Measurements from ENCODE around the gene MACROD1. TPM values are rescaled to one million over a fixed set of nuclear protein-coding genes. Genes with fewer than 3 reads are reported as not detected.

The MACROD1 gene
- polyA plus RNA-seq, 2 donors, result 25.6 to 75.6 TPM

DNA sequence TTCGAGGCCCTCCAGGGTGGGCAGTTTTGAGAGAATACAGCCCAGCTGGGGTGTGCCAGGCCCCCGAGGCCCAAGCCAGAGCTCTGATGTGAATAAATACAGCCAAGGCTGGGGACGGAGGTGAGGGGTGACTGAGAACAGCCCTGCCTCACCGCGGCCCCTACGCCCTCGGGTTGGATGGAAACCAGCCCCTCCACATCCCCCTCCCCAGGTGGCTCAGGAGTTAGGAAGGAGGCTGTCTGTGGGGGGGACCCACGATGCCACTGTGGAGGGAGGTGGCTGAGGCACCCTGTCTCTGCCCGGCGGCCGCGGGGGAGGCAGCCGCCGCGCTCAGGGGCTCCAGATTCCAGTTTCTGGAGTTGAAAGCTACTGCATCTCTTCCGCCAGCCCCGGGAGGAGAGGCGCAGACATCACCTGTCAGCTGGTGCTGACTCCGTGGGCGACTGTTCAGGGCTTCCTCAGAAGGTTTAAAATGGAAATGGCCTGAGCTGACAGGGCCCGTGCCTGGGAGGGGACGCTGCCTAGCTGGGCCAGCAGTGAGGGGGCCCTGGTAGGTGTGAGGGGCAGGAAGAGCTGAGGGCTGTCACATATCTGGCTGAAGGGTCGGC lies 128.8 kb downstream of the MACROD1 start:
- WGBS, 2 donors, result 28 to 38% methylated on average over 21 to 23 of the region's 23 CpGs
- Histone ChIP-seq H3K27ac (ENCODE audit: low read depth in 2 of 2, low read length in 1 of 2) (no peak overlapping the region), H3K36me3 (ENCODE audit: control insufficient read depth in 2 of 2, insufficient read depth in 2 of 2, low read length in 1 of 2) (no peaks in the 10 kb centered on the region), H3K9me3 (ENCODE audit: control insufficient read depth in 2 of 2, insufficient read depth in 1 of 2, low read depth in 1 of 2, low read length in 1 of 2) (peaks cover 0 to 4% of the 10 kb centered on the region in 2 donors), H3K4me3 (ENCODE audit: low read depth in 1 of 2, low read length in 2 of 2) (no peak overlapping the region), H3K27me3 (ENCODE audit: control insufficient read depth in 1 of 2, insufficient read depth in 2 of 2, low read length in 2 of 2) (peaks cover 0 to 13% of the 10 kb centered on the region in 2 donors), H3K4me1 (ENCODE audit: control insufficient read depth in 2 of 2, insufficient read depth in 2 of 2, low read length in 1 of 2) (peaks cover 0 to 3% of the 10 kb centered on the region in 2 donors)

DNA sequence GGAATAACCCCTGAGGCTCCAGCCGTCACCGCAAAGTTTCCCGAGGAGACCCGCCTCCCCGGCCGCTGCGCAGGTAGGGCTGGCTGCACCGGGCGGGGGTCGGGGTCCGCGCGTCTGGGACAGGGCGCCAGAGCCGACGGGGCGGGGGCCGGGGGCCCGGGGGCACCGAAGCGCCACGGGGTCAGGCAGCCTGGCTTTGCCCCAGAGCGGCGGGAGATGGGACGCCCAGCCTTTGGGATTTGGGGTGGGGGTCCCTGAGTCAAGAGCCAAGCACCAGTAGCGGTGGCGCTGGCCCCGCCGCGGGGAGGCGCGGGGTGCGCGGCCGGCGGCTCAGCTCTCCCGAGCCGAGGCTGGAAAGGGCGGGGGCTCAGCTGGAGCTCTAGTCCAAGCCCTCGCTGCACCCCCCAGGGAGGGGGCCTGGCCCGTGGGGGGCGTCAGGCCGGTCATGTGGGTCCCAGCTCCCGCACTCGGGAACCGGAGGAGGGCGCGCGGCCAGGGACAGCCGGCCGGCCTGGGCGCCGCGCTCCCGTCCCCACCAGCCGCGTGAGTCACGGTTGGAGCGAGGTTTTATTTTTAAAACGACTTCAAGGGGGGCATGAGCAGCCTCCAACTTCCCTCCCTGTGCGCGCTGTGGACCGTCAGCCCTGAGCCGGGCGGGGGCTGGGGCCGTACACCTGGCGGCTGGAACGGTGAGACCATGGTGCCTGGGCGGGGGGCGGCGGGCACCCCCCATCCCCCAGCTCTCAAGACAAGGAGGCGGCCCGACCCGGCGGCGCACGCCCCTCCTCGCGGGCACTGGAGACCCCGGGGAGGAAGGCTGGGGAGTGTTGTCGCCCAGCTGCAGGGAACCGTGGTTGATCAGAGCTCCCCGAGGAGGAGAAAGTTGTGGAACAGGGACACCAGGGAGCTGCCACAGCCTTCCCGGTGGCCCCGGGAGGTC lies 129.6 kb downstream of the MACROD1 start:
- WGBS, 2 donors, result 2% methylated on average over 61 to 85 of the region's 85 CpGs
- Histone ChIP-seq H3K9me3 (ENCODE audit: control insufficient read depth in 2 of 2, insufficient read depth in 1 of 2, low read depth in 1 of 2, low read length in 1 of 2) (peaks cover 0 to 4% of the 10 kb centered on the region in 2 donors), H3K4me1 (ENCODE audit: control insufficient read depth in 2 of 2, insufficient read depth in 2 of 2, low read length in 1 of 2) (peaks cover 0 to 3% of the 10 kb centered on the region in 2 donors), H3K27ac (ENCODE audit: low read depth in 2 of 2, low read length in 1 of 2) (no peak overlapping the region), H3K4me3 (ENCODE audit: low read depth in 1 of 2, low read length in 2 of 2) (peak overlapping the region; percentile 30 to 48), H3K36me3 (ENCODE audit: control insufficient read depth in 2 of 2, insufficient read depth in 2 of 2, low read length in 1 of 2) (no peaks in the 10 kb centered on the region), H3K27me3 (ENCODE audit: control insufficient read depth in 1 of 2, insufficient read depth in 2 of 2, low read length in 2 of 2) (peaks cover 0 to 13% of the 10 kb centered on the region in 2 donors)

DNA sequence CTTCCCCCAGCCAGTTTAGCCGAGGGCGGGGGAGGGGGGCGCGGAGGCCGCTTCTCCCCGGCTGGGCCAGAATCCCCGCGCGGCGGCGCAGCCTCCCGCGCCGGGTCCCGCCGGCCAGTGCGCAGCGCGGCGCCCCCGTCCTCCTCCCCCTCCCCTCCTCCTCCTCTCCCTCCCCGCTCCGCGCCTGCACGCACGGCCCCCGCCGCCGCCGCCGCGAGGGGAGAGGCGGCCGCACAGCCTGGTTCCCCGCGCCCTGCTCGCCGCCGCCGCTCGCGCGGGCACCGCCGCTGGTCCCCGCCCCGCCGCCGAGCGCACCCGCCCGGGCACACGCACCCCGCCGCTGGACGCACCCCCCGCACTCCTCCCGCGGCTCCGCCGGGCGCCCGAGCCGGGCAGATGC lies 130.3 kb downstream of the MACROD1 start, which contains the start of gene FLRT1:
FLRT1 (plus strand) TSS at position 356 of the 400 bp plus-strand sequence. CDS start 80,337 bp downstream, outside the sequence.
- no peak within 1 kb of the TSS for H3K27ac ChIP-seq (ENCODE audit: low read depth in 2 of 2, low read length in 1 of 2)
- peak within 1 kb of the TSS; percentile 30 to 48 for H3K4me3 ChIP-seq (ENCODE audit: low read depth in 1 of 2, low read length in 2 of 2)
- H3K9me3 ChIP-seq (ENCODE audit: control insufficient read depth in 2 of 2, insufficient read depth in 1 of 2, low read depth in 1 of 2, low read length in 1 of 2), result peaks cover 0 to 4% of the 10 kb centered on the region in 2 donors
- WGBS, 2 donors, result 1 to 7% methylated on average over 3 to 52 of the region's 64 CpGs
- H3K27me3 ChIP-seq (ENCODE audit: control insufficient read depth in 1 of 2, insufficient read depth in 2 of 2, low read length in 2 of 2), result peaks cover 0 to 13% of the 10 kb centered on the region in 2 donors
- H3K36me3 ChIP-seq (ENCODE audit: control insufficient read depth in 2 of 2, insufficient read depth in 2 of 2, low read length in 1 of 2), result no peaks in the 10 kb centered on the region
- peaks cover 0 to 3% of the 10 kb centered on the region in 2 donors for H3K4me1 ChIP-seq (ENCODE audit: control insufficient read depth in 2 of 2, insufficient read depth in 2 of 2, low read length in 1 of 2)

DNA sequence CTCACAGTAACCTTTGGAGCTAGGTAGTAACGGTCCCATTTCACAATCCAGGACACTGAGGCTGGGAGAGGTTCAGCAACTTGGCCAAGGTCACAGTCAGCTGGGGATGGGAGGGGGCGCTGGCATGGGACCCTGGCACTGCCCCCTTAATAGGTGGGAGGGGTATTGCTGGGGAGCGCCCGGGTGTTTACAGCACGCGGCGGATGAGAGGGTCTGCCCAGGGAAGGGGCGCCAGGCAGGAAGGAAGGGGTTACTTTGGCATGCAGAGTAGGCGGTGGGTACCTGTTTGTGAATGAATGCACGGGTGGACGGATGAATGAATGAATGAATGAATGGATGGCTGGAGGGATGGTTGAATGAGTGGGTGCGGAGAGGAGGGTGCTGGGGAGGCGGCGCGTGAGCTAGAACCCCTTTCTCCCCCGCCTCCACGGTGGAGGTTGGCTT lies 130.8 kb downstream of the MACROD1 start:
- Histone ChIP-seq H3K27ac (ENCODE audit: low read depth in 2 of 2, low read length in 1 of 2) (no peak overlapping the region), H3K4me3 (ENCODE audit: low read depth in 1 of 2, low read length in 2 of 2) (peak overlapping the region in 1 of 2 donors; percentile 48), H3K27me3 (ENCODE audit: control insufficient read depth in 1 of 2, insufficient read depth in 2 of 2, low read length in 2 of 2) (peaks cover 0 to 13% of the 10 kb centered on the region in 2 donors), H3K9me3 (ENCODE audit: control insufficient read depth in 2 of 2, insufficient read depth in 1 of 2, low read depth in 1 of 2, low read length in 1 of 2) (peaks cover 0 to 4% of the 10 kb centered on the region in 2 donors), H3K36me3 (ENCODE audit: control insufficient read depth in 2 of 2, insufficient read depth in 2 of 2, low read length in 1 of 2) (no peaks in the 10 kb centered on the region), H3K4me1 (ENCODE audit: control insufficient read depth in 2 of 2, insufficient read depth in 2 of 2, low read length in 1 of 2) (peaks cover 0 to 3% of the 10 kb centered on the region in 2 donors)
- WGBS, 2 donors, result 10 to 11% methylated on average over 16 to 17 of the region's 17 CpGs

DNA sequence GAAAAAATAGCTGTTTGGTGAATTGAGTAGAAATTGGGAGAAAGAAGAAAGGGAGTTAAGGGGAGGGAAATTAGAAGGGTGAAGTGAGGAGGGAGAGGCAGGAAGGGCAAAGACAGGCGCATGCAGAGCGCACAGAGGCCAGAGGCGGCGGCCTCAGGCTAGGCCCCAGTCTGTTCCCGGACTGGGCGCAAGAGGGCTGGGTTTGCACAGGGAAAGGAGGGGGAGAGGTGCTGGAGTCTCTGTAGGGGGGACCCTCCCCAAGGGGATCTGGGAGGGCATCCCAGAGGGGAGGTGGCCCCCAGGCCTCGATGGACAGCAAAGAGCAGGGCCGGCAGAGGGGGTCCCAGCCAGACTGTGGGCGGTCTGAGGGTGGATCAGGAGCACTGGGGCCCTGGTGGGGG lies 131.5 kb downstream of the MACROD1 start:
- H3K36me3 ChIP-seq (ENCODE audit: control insufficient read depth in 2 of 2, insufficient read depth in 2 of 2, low read length in 1 of 2), result no peaks in the 10 kb centered on the region
- H3K9me3 ChIP-seq (ENCODE audit: control insufficient read depth in 2 of 2, insufficient read depth in 1 of 2, low read depth in 1 of 2, low read length in 1 of 2), result peaks cover 0 to 4% of the 10 kb centered on the region in 2 donors
- 63 to 68% methylated on average over 8 to 9 of the region's 9 CpGs for WGBS, 2 donors
- H3K4me1 ChIP-seq (ENCODE audit: control insufficient read depth in 2 of 2, insufficient read depth in 2 of 2, low read length in 1 of 2), result peaks cover 0 to 3% of the 10 kb centered on the region in 2 donors
- H3K27me3 ChIP-seq (ENCODE audit: control insufficient read depth in 1 of 2, insufficient read depth in 2 of 2, low read length in 2 of 2), result peaks cover 0 to 13% of the 10 kb centered on the region in 2 donors
- H3K4me3 ChIP-seq (ENCODE audit: low read depth in 1 of 2, low read length in 2 of 2), result no peak overlapping the region
- H3K27ac ChIP-seq (ENCODE audit: low read depth in 2 of 2, low read length in 1 of 2), result no peak overlapping the region

DNA sequence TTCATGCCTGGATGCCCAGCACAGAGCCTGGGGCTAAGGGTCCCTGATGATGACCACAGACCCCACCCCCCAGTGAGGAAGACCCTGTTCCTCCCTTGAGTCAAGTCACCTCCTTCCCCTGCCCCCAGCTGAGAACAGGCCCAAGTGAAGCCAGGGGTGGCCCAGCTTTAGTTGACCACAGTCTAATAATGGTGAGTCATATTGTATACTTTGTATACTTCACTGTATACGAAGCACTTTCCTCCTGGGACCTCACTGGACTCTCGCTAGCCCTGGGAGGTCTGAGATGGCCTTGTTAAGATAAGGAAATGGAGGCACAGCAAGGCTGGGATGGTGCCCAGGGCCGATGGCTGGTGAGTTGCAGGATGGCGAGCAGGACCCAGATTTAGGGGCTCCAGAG lies 133.9 kb downstream of the MACROD1 start:
- H3K4me1 ChIP-seq (ENCODE audit: control insufficient read depth in 2 of 2, insufficient read depth in 2 of 2, low read length in 1 of 2), result peaks cover 0 to 6% of the 10 kb centered on the region in 2 donors
- H3K27me3 ChIP-seq (ENCODE audit: control insufficient read depth in 1 of 2, insufficient read depth in 2 of 2, low read length in 2 of 2), result peaks cover 0 to 13% of the 10 kb centered on the region in 2 donors

DNA sequence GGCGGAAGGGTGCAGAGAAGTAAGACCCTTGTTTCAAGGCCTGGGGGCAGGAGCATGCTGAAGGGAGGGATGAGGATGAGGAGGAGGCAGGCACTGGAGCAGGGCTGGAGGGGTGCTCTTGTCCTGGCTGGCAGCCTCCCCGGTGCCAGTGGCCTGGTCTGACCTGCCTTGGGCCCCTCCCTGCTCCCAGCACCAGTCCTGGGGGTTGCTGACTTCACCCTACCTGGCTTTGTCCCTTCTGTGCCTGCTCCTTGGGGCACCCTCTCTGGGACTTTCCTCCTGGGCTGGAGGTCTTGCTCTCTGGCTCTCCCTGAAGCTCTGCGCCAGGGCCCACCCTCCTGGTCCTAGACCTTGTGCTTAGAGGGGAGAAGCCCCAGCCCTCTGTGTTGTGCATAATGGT lies 134.9 kb downstream of the MACROD1 start:
- Histone ChIP-seq H3K4me3 (ENCODE audit: low read depth in 1 of 2, low read length in 2 of 2) (no peak overlapping the region), H3K27me3 (ENCODE audit: control insufficient read depth in 1 of 2, insufficient read depth in 2 of 2, low read length in 2 of 2) (peaks cover 0 to 6% of the 10 kb centered on the region in 2 donors)
- WGBS, 2 donors, result 77 to 82% methylated on average over 3 of the region's 3 CpGs

More for the DNA sequence above, 133.9 kb downstream of the MACROD1 start:
- H3K9me3 ChIP-seq (ENCODE audit: control insufficient read depth in 2 of 2, insufficient read depth in 1 of 2, low read depth in 1 of 2, low read length in 1 of 2), result no peaks in the 10 kb centered on the region
- 78 to 88% methylated on average over 4 of the region's 4 CpGs for WGBS, 2 donors
- no peak overlapping the region for H3K4me3 ChIP-seq (ENCODE audit: low read depth in 1 of 2, low read length in 2 of 2)
- H3K36me3 ChIP-seq (ENCODE audit: control insufficient read depth in 2 of 2, insufficient read depth in 2 of 2, low read length in 1 of 2), result no peaks in the 10 kb centered on the region
- no peak overlapping the region for H3K27ac ChIP-seq (ENCODE audit: low read depth in 2 of 2, low read length in 1 of 2)

DNA sequence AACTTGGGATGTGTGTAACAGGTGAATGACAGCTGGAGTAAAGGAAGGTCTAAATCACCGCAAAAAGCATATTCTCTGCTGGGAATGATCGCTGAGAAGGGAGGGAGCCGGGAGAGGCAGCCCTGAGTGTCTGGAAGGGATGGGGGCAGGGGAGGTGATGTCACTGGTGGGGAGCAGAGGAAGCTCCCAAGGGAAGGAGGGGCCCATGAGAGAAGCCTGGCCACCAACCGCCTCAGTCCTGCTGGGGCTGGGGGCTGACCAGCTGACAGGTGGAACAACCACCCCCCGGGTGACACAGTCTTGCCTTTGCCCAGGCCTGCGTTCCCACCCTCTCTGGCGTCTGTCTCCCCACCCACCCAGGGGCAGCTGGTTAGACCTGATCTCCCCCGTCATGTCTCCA lies 136.1 kb downstream of the MACROD1 start:
- 80 to 83% methylated on average over 5 to 8 of the region's 8 CpGs for WGBS, 2 donors
- Histone ChIP-seq H3K4me3 (ENCODE audit: low read depth in 1 of 2, low read length in 2 of 2) (no peak overlapping the region), H3K36me3 (ENCODE audit: control insufficient read depth in 2 of 2, insufficient read depth in 2 of 2, low read length in 1 of 2) (no peaks in the 10 kb centered on the region), H3K27ac (ENCODE audit: low read depth in 2 of 2, low read length in 1 of 2) (no peak overlapping the region), H3K4me1 (ENCODE audit: control insufficient read depth in 2 of 2, insufficient read depth in 2 of 2, low read length in 1 of 2) (peaks cover 0 to 3% of the 10 kb centered on the region in 2 donors), H3K9me3 (ENCODE audit: control insufficient read depth in 2 of 2, insufficient read depth in 1 of 2, low read depth in 1 of 2, low read length in 1 of 2) (no peaks in the 10 kb centered on the region), H3K27me3 (ENCODE audit: control insufficient read depth in 1 of 2, insufficient read depth in 2 of 2, low read length in 2 of 2) (no peaks in the 10 kb centered on the region)

More for the DNA sequence above, 134.9 kb downstream of the MACROD1 start:
- Histone ChIP-seq H3K4me1 (ENCODE audit: control insufficient read depth in 2 of 2, insufficient read depth in 2 of 2, low read length in 1 of 2) (peaks cover 0 to 6% of the 10 kb centered on the region in 2 donors), H3K36me3 (ENCODE audit: control insufficient read depth in 2 of 2, insufficient read depth in 2 of 2, low read length in 1 of 2) (no peaks in the 10 kb centered on the region), H3K27ac (ENCODE audit: low read depth in 2 of 2, low read length in 1 of 2) (no peak overlapping the region), H3K9me3 (ENCODE audit: control insufficient read depth in 2 of 2, insufficient read depth in 1 of 2, low read depth in 1 of 2, low read length in 1 of 2) (no peaks in the 10 kb centered on the region)

DNA sequence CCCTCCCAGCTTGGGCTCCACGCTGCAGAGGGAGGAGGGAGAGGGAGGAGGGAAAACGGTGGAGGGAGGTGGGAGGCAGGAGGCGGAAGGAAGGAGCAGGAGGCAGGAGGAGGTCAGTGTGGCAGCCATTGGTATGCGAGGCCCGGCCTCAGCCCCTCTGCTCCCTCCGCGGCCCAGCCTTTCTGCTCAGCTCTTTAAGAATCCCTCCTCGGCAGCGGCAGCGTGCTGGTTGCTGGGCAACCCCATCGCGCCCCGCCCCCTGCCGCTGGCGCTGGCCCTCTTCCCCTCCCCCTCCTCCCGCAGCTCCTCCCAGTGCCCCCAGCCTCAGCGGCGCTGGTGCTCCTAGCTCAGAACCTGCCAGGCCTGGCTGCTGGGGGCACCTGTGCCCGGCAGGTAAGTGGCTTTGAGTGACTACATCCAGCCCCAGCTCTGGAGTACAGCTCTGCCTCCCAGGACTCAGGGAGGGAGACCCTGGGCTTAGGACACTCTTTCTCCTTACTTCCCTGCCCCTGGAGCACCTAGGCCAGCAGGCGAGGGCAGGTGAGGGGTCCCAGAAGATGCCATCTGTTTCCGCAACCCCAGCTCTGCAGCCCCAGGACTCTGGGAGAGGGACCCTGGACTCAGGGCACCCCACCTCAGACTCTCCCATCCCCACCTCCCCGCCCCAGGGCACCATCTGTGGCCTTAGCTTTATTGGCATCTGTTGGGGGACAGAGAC lies 137.4 kb downstream of the MACROD1 start:
- Histone ChIP-seq H3K4me1 (ENCODE audit: control insufficient read depth in 2 of 2, insufficient read depth in 2 of 2, low read length in 1 of 2) (peaks cover 0 to 3% of the 10 kb centered on the region in 2 donors), H3K27me3 (ENCODE audit: control insufficient read depth in 1 of 2, insufficient read depth in 2 of 2, low read length in 2 of 2) (no peaks in the 10 kb centered on the region), H3K9me3 (ENCODE audit: control insufficient read depth in 2 of 2, insufficient read depth in 1 of 2, low read depth in 1 of 2, low read length in 1 of 2) (no peaks in the 10 kb centered on the region), H3K36me3 (ENCODE audit: control insufficient read depth in 2 of 2, insufficient read depth in 2 of 2, low read length in 1 of 2) (no peaks in the 10 kb centered on the region), H3K4me3 (ENCODE audit: low read depth in 1 of 2, low read length in 2 of 2) (no peak overlapping the region), H3K27ac (ENCODE audit: low read depth in 2 of 2, low read length in 1 of 2) (no peak overlapping the region)
- 16 to 37% methylated on average over 13 to 22 of the region's 22 CpGs for WGBS, 2 donors
